GM18868 (cell line): Measurements from ENCODE around the gene ADAP1.

Source experiments
- ATAC-seq: cut with Tn5 transposase; IDR thresholded peaks from one replicate; pipeline ENCODE4 v1.9.1; 2021; ENCODE audit warnings: mild to moderate bottlenecking, moderate library complexity; ENCODE audit not compliant: unreplicated experiment

The ADAP1 gene

DNA sequence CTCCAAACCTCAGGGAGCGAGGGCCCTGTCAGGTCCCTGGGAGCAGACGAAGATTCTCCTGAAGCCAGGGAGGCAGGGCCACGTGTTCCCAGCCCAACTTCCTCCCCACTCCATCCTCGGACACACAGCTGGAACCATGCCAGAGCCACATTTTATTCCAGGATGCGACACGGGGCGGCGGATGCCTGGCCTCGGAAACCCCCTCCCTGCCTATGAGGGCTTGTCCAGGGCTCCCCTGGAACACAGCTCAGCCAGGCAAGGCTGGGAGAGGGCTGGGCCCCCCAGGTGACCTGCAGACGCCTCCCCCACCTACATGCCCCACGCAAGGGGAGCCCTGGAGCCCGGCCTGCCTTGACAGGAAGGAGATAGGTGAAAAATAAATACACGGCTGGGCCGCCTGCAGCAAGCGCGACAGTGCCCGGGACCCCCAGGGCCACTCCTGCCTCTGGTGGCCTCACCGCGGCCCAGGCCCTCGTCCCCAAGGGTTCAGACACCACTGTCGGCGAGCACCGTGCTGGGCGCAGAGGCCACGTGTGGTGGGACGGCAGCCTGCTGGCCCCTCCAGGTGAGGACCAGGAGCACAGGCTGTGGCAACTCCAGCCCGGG is 56.6 kb downstream of the ADAP1 start:
- ATAC-seq = no peak

- ATAC-seq = no peak
These were observed 57.4 kb downstream of the ADAP1 start for GRCh38 chr7:897086-897485.

GRCh38 chr7:896346-897075 is 58.0 kb downstream of the ADAP1 start:
- ATAC-seq = no peak

GRCh38 chr7:895451-896052 is 58.9 kb downstream of the ADAP1 start:
- ATAC-seq = no peak

- ATAC-seq = no peak
These were observed 59.5 kb downstream of the ADAP1 start for GRCh38 chr7:894927-895450.

- no peak for ATAC-seq
These were observed 60.2 kb downstream of the ADAP1 start for GRCh38 chr7:894164-894867.

- no peak for ATAC-seq
These were observed 60.8 kb downstream of the ADAP1 start for GRCh38 chr7:893686-894085.

GRCh38 chr7:892648-893593 is 61.6 kb downstream of the ADAP1 start:
- ATAC-seq = no peak

DNA sequence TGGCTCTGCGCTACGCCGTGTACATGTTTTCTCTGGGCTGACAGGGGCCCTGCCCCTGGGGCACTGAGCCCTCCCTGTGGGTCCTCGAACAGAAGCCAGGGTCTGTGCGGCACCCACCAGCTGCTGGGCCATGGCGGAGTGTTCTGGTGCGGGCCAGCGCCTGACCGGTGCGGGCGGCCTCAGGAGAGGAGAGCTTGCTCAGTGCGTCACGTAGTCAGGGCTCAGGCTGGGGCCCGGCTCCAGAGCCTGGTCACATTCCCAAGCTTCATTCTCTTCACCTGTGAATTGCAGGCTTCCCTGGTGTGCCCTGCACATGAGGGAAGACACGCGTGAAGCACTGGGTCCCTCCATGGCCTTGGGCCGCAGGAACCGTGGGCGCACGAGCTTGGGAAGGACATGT is 62.7 kb downstream of the ADAP1 start:
- no peak for ATAC-seq

GRCh38 chr7:891291-891690 is 63.2 kb downstream of the ADAP1 start:
- no peak for ATAC-seq

- ATAC-seq = no peak
These were observed 63.6 kb downstream of the ADAP1 start for GRCh38 chr7:890868-891267.

- ATAC-seq = no peak
These were observed 65.1 kb downstream of the ADAP1 start for GRCh38 chr7:889391-889790.

- no peak for ATAC-seq
These were observed 65.5 kb downstream of the ADAP1 start for GRCh38 chr7:889025-889390.

- no peak for ATAC-seq
These were observed 66.1 kb downstream of the ADAP1 start for GRCh38 chr7:888081-889024.

DNA sequence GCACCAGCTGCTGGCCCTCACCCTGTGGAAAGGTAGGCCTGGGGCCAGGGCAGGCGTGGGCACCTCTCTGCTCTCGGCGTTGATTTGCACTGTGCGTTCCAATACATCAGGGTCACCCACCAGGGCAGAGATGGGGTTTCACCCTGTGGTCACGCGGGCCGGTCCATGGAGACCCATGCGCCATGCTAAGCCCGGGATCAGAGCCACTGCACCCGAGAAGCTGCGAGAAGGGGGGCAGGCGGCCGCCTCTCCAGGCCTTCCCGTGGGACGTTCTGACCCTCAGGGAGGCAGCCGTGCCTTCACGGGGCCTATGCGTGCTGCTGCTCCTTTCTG is 67.0 kb downstream of the ADAP1 start:
- no peak for ATAC-seq

DNA sequence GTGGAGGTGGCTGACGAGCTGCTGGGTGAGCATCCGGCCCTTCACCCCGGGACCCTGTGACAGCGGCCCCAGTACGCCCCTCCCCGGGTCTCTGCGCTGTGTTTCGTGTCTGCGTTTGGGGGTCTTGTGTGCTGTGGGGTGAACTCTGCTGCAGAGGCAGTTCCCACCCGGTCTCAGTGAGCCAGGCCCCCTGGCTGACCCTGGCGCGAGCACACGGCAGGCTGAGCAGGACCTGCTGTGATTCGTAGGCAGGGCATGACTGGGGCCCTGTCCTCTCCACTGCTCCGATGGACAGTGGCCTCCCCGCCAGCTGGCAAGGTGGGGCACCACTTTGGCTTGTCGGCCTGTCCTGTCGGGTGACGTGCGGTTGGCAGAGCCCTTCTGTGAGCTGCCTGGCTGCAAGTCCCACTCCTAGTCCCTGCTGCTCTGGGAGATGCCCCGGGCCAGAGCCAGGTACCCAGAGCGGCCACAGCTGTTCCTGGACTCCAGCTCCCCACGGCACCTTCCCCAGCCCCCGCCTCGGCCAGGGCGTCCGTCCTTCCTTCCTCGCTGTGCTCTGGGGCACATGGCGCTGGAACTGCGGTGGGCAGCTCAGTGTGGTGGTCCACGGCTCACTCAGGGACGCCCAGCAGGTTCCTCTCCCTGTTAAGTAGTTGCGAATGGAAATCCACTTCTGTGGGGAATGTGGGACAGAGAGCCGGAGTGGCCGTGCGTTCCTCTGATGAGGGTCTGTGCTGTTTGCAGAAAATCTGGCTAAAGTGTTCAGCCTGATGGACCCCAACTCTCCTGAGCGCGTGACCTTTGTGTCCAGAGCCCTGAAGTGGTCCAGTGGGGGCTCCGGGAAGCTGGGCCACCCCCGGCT is 67.6 kb downstream of the ADAP1 start:
- no peak for ATAC-seq

DNA sequence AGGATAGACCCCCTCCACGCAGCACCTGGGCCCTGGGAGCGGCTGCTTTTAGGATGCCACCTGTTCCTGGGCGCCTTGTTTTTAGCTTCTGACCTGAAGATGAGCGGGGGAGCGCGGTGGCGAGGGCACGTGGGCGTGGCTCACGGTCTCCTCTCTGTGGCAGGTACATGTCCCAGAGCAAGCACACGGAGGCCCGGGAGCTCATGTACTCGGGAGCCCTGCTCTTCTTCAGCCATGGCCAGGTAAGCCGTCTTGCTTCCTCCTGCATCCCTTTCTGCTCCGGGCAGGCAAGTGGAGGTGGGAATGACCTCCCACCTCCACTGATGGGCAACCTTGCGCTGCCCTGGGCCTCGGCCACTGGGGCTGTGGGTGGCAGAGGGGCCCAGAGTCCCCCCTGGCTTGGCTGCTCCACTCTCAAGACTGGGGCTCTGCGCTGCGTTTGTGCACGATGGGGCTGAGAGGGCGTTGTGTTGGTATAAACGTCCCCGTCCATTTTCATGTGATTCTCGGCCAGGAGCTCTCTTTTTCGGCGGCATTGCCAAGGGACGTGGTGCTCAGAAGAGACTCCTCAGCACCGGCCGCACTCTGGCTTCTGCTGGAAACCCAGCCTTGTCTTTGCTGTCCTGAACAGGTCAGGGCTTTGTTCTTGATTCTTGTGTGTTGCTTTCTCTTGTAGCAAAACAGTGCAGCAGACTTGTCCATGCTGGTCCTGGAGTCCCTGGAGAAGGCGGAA is 68.4 kb downstream of the ADAP1 start:
- ATAC-seq = no peak
